Spleen (tissue), 7 donors: Measurements from ENCODE around the gene EGFLAM.

Experiments
- CTCF ChIP-seq, 11 experiments: fragments of 200-600 bp in 7 of 11; fragments of 450-650 bp in 4 of 11; sonication (generic) in 4 of 11; IDR thresholded peaks in 8 of 11; conservative IDR thresholded peaks in 3 of 11; 1 replicate in 7 of 11; 2 replicates in 4 of 11; pipeline versions ENCODE4 v1.4.0 to v1.8.0; 2016 to 2021; ENCODE audit warnings: antibody characterized with exemption in 11 of 11, inconsistent platforms in 4 of 11, mild to moderate bottlenecking in 1 of 11
- POLR2A ChIP-seq, 3 donors: fragments of 450-650 bp; IDR thresholded peaks; one replicate each; pipeline ENCODE4 v1.5.1; 2017; ENCODE audit warnings: antibody characterized with exemption in 3 of 3, mild to moderate bottlenecking in 1 of 3
- POLR2AphosphoS5 ChIP-seq, 3 donors: sonication (generic); formaldehyde crosslinking; IDR thresholded peaks; one replicate each; pipeline ENCODE4 v1.5.1; 2017; ENCODE audit warnings: antibody characterized with exemption in 3 of 3
- donor health status: DM: no; HTN: no; CAD: no; lungs with moderate emphysema.
- donor health status: DM: no; HTN: no; CAD: no.
- donor health status: DM: no; HTN: no; CAD: no.

- no peak for TF ChIP-seq CTCF (IDR thresholded peaks at IDR 0.05 in 8 of 11, conservative IDR thresholded peaks at IDR 0.05 in 3 of 11)
- no peak for TF ChIP-seq POLR2AphosphoS5 (IDR thresholded peaks at IDR 0.05)
- TF ChIP-seq POLR2A (IDR thresholded peaks at IDR 0.05), result no peak
Observed at GRCh38 chr5:38380537-38380936, 122.2 kb downstream of the EGFLAM start.
